ENCODE measurements around the gene TUBB2B. TPM values are rescaled to one million over a fixed set of nuclear protein-coding genes. Genes with fewer than 3 reads are reported as not detected.

The TUBB2B gene
- total and polyA plus RNA-seq, 2 experiments from 2014 or later = 355 to 794 TPM

DNA sequence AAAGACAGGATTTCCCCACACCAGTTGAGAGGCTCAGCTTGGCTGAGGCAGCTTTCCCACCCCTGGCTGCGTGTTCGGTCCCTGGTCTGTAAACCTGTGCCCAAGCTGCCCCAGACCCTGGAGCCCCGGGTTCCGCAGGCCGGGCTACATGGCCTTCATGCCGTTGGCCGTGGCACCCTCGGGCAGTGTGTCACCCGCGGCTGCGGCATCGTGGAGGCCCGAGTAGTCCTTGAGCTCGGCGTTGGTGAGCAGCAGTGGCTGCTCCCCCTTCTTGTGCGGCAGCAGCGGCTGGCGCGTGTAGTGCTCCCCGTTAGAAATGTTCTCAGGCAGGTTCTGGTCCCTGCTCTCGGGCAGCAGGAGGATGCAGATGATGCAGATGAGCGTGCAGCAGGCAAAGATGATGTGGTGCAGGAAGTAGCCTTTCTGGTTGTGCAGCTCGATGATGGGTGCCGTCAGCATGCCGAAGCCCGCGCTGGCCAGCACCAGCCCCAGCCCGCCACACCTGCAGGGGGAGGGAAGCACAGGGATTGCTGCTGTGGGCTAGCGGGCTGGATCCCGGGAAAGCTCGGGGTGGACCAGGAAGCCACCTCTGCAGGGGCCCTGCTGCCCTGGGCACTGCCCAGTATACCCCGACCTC is 45.6 kb upstream of the TUBB2B start:
- Mint-ChIP-seq H3K4me1 (peaks cover 13% of the 10 kb centered on the region), H3K27ac (no peak overlapping the region), H3K27me3 (ENCODE audit: insufficient read depth, low read depth, poor library complexity) (peaks cover 19% of the 10 kb centered on the region), H3K4me3 (no peak overlapping the region), H3K36me3 (ENCODE audit: low read depth) (peaks cover 65% of the 10 kb centered on the region), H3K9me3 (no peaks in the 10 kb centered on the region; the same call in 2 of the 3 replicates)
- Histone ChIP-seq H3K4me1 (ENCODE audit: insufficient read depth) (no peaks in the 10 kb centered on the region), H4K20me1 (replicated peaks; ENCODE audit: insufficient read depth) (peaks cover 21% of the 10 kb centered on the region), H2AFZ (no peak overlapping the region), H3F3A (replicated peaks; ENCODE audit: low read depth) (0 out of 2 replicates have a peak, but pooled peaks cover 11% of the 10 kb centered on the region), H3K27me3 (ENCODE audit: insufficient read depth) (no peaks in the 10 kb centered on the region), H3K27ac (ENCODE audit: low read depth) (no peak overlapping the region), H3K36me3 (ENCODE audit: insufficient read depth) (peaks cover 18% of the 10 kb centered on the region), H3K9me2 (ENCODE audit: insufficient read depth) (no peaks in the 10 kb centered on the region), H3K4me3 (no peak overlapping the region), H3K79me2 (replicated peaks; ENCODE audit: insufficient read depth) (peaks cover 12% of the 10 kb centered on the region; the same call in 1 of the 2 replicates), H3K4me2 (no peak overlapping the region)
- DNase-seq (ENCODE audit: low spot score) (no peak), ATAC-seq (peak; percentile 20; the same call in 2 of the 3 replicates)
- TF ChIP-seq STAT1 (IDR thresholded peaks at IDR 0.05; ENCODE audit: unreplicated experiment) (no peak), POLR2AphosphoS5 (IDR thresholded peaks at IDR 0.05; ENCODE audit: low read depth) (no peak), JUNB (IDR thresholded peaks at IDR 0.05; ENCODE audit: unreplicated experiment) (no peak)

GRCh38 chr6:3271756-3272155 is 44.3 kb upstream of the TUBB2B start:
- Histone ChIP-seq H2AFZ (no peak overlapping the region), H3K9me2 (ENCODE audit: insufficient read depth) (no peaks in the 10 kb centered on the region), H3K4me1 (ENCODE audit: insufficient read depth) (no peaks in the 10 kb centered on the region), H3K27ac (ENCODE audit: low read depth) (0 out of 2 replicates have a peak overlapping the region, but pooled peaks have one; percentile 66), H3K4me3 (no peak overlapping the region), H3K4me2 (no peak overlapping the region), H3K27me3 (ENCODE audit: insufficient read depth) (no peaks in the 10 kb centered on the region), H3K36me3 (ENCODE audit: insufficient read depth) (peaks cover 18% of the 10 kb centered on the region), H3K79me2 (replicated peaks; ENCODE audit: insufficient read depth) (peaks cover 21% of the 10 kb centered on the region; the same call in 1 of the 2 replicates), H3F3A (replicated peaks; ENCODE audit: low read depth) (0 out of 2 replicates have a peak, but pooled peaks cover 12% of the 10 kb centered on the region), H4K20me1 (replicated peaks; ENCODE audit: insufficient read depth) (peaks cover 29% of the 10 kb centered on the region)
- H3K27me3 Mint-ChIP-seq (ENCODE audit: insufficient read depth, low read depth, poor library complexity) = peaks cover 18% of the 10 kb centered on the region
- no peaks in the 10 kb centered on the region; the same call in 2 of the 3 replicates for H3K9me3 Mint-ChIP-seq
- no peak for TF ChIP-seq ZNF114 (CRISPR knock-in tag; IDR thresholded peaks at IDR 0.05)
- peak overlapping the region; percentile 57; the same call in 1 of the 2 replicates for H3K27ac Mint-ChIP-seq
- H3K4me3 Mint-ChIP-seq = no peak overlapping the region
- ATAC-seq = no peak
- peaks cover 13% of the 10 kb centered on the region for H3K4me1 Mint-ChIP-seq
- DNase-seq (ENCODE audit: low spot score) = no peak
- H3K36me3 Mint-ChIP-seq (ENCODE audit: low read depth) = peaks cover 72% of the 10 kb centered on the region

- peaks cover 72% of the 10 kb centered on the region for H3K36me3 Mint-ChIP-seq (ENCODE audit: low read depth)
- ATAC-seq (no peak), DNase-seq (ENCODE audit: low spot score) (no peak)
- H3K4me1 ChIP-seq (ENCODE audit: insufficient read depth) = no peaks in the 10 kb centered on the region
- H3K4me3 ChIP-seq = no peak overlapping the region
- H3K27ac Mint-ChIP-seq = no peak overlapping the region
- no peak overlapping the region for H3K4me3 Mint-ChIP-seq
- peaks cover 18% of the 10 kb centered on the region for H3K36me3 ChIP-seq (ENCODE audit: insufficient read depth)
- peaks cover 29% of the 10 kb centered on the region for H4K20me1 ChIP-seq (replicated peaks; ENCODE audit: insufficient read depth)
- no peak overlapping the region for H2AFZ ChIP-seq
- H3F3A ChIP-seq (replicated peaks; ENCODE audit: low read depth) = 0 out of 2 replicates have a peak, but pooled peaks cover 10% of the 10 kb centered on the region
- H3K4me1 Mint-ChIP-seq = peaks cover 11% of the 10 kb centered on the region
- H3K27ac ChIP-seq (ENCODE audit: low read depth) = no peak overlapping the region
- peaks cover 32% of the 10 kb centered on the region; the same call in 1 of the 2 replicates for H3K79me2 ChIP-seq (replicated peaks; ENCODE audit: insufficient read depth)
- peaks cover 13% of the 10 kb centered on the region for H3K27me3 Mint-ChIP-seq (ENCODE audit: insufficient read depth, low read depth, poor library complexity)
- H3K27me3 ChIP-seq (ENCODE audit: insufficient read depth) = no peaks in the 10 kb centered on the region
- no peaks in the 10 kb centered on the region for H3K9me2 ChIP-seq (ENCODE audit: insufficient read depth)
- no peak overlapping the region for H3K4me2 ChIP-seq
- no peaks in the 10 kb centered on the region; the same call in 2 of the 3 replicates for H3K9me3 Mint-ChIP-seq
- no peak for TF ChIP-seq JUNB (IDR thresholded peaks at IDR 0.05; ENCODE audit: unreplicated experiment)
- TF ChIP-seq STAT1 (IDR thresholded peaks at IDR 0.05; ENCODE audit: unreplicated experiment) = no peak
- TF ChIP-seq EZH2phosphoT487 (IDR thresholded peaks at IDR 0.05; ENCODE audit: unreplicated experiment) = no peak
- no peak for TF ChIP-seq POLR2AphosphoS5 (IDR thresholded peaks at IDR 0.05; ENCODE audit: low read depth)
- no peak for TF ChIP-seq ZNF114 (CRISPR knock-in tag; IDR thresholded peaks at IDR 0.05)
- TF ChIP-seq CREB1 (CRISPR knock-in tag; IDR thresholded peaks at IDR 0.05; ENCODE audit: low read depth) = no peak
- no peak for TF ChIP-seq NANOG (IDR thresholded peaks at IDR 0.05; ENCODE audit: borderline replicate concordance)
- no peak for TF ChIP-seq EZH2 (IDR thresholded peaks at IDR 0.05; ENCODE audit: low read depth, unreplicated experiment)
- TF ChIP-seq, protein P1, sequence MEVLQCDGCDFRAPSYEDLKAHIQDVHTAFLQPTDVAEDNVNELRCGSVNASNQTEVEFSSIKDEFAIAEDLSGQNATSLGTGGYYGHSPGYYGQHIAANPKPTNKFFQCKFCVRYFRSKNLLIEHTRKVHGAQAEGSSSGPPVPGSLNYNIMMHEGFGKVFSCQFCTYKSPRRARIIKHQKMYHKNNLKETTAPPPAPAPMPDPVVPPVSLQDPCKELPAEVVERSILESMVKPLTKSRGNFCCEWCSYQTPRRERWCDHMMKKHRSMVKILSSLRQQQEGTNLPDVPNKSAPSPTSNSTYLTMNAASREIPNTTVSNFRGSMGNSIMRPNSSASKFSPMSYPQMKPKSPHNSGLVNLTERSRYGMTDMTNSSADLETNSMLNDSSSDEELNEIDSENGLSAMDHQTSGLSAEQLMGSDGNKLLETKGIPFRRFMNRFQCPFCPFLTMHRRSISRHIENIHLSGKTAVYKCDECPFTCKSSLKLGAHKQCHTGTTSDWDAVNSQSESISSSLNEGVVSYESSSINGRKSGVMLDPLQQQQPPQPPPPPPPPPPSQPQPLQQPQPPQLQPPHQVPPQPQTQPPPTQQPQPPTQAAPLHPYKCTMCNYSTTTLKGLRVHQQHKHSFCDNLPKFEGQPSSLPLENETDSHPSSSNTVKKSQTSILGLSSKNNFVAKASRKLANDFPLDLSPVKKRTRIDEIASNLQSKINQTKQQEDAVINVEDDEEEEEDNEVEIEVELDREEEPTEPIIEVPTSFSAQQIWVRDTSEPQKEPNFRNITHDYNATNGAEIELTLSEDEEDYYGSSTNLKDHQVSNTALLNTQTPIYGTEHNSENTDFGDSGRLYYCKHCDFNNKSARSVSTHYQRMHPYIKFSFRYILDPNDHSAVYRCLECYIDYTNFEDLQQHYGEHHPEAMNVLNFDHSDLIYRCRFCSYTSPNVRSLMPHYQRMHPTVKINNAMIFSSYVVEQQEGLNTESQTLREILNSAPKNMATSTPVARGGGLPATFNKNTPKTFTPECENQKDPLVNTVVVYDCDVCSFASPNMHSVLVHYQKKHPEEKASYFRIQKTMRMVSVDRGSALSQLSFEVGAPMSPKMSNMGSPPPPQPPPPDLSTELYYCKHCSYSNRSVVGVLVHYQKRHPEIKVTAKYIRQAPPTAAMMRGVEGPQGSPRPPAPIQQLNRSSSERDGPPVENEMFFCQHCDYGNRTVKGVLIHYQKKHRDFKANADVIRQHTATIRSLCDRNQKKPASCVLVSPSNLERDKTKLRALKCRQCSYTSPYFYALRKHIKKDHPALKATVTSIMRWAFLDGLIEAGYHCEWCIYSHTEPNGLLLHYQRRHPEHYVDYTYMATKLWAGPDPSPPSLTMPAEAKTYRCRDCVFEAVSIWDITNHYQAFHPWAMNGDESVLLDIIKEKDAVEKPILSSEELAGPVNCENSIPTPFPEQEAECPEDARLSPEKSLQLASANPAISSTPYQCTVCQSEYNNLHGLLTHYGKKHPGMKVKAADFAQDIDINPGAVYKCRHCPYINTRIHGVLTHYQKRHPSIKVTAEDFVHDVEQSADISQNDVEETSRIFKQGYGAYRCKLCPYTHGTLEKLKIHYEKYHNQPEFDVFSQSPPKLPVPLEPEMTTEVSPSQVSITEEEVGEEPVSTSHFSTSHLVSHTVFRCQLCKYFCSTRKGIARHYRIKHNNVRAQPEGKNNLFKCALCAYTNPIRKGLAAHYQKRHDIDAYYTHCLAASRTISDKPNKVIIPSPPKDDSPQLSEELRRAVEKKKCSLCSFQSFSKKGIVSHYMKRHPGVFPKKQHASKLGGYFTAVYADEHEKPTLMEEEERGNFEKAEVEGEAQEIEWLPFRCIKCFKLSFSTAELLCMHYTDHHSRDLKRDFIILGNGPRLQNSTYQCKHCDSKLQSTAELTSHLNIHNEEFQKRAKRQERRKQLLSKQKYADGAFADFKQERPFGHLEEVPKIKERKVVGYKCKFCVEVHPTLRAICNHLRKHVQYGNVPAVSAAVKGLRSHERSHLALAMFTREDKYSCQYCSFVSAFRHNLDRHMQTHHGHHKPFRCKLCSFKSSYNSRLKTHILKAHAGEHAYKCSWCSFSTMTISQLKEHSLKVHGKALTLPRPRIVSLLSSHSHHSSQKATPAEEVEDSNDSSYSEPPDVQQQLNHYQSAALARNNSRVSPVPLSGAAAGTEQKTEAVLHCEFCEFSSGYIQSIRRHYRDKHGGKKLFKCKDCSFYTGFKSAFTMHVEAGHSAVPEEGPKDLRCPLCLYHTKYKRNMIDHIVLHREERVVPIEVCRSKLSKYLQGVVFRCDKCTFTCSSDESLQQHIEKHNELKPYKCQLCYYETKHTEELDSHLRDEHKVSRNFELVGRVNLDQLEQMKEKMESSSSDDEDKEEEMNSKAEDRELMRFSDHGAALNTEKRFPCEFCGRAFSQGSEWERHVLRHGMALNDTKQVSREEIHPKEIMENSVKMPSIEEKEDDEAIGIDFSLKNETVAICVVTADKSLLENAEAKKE (CRISPR knock-in tag; IDR thresholded peaks at IDR 0.05) = no peak
Measured at GRCh38 chr6:3270258-3270657, 42.8 kb upstream of the TUBB2B start.
